GM19239 (cell line): Measurements from ENCODE around the gene IL17C.

Experiments
- DNase-seq: peaks from one replicate; pipeline ENCODE4 v3.0.0; 2011; ENCODE audit warnings: low spot score; ENCODE audit not compliant: insufficient read length
- FAIRE-seq: peaks from 2 replicates; lab custom pipeline; 2011; peaks lifted over from hg19 to GRCh38; lab: Jason Lieb, UNC

IL17C gene, protein sequence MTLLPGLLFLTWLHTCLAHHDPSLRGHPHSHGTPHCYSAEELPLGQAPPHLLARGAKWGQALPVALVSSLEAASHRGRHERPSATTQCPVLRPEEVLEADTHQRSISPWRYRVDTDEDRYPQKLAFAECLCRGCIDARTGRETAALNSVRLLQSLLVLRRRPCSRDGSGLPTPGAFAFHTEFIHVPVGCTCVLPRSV

DNA sequence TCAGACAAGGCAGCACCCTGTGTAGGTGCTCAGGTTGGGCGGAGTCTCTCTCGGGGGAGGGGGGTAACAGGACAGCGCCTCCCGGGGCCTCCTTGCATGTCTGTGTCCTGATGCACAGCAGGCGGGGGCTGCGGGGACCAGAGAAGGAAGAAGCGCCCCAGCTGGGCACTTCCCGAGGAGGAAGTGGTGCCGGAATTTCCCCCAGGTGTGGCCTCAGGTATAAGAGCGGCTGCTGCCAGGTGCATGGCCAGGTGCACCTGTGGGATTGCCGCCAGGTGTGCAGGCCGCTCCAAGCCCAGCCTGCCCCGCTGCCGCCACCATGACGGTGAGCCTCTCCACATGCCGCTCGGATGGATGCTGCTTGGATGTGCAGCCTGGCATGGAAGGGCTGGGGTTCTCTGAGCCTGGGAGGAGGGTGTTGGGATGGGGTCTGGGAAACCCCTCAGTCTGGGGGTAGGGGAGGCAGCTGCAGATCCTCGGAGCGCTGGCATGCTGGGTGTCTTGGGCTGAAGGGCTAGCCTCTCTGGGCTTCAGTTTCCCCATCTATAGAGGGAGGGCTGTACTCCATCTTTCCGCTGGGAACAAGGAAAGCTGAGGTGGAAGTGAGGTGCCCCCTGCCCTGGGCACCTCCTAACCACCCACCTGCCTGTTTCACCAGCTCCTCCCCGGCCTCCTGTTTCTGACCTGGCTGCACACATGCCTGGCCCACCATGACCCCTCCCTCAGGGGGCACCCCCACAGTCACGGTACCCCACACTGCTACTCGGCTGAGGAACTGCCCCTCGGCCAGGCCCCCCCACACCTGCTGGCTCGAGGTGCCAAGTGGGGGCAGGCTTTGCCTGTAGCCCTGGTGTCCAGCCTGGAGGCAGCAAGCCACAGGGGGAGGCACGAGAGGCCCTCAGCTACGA lies at the start of gene IL17C:
Gene IL17C (plus strand): TSS at position 250 of the 908 bp plus-strand sequence. CDS start 70 bp downstream, at position 320.
- DNase-seq, result no peak
- no peak for FAIRE-seq

DNA sequence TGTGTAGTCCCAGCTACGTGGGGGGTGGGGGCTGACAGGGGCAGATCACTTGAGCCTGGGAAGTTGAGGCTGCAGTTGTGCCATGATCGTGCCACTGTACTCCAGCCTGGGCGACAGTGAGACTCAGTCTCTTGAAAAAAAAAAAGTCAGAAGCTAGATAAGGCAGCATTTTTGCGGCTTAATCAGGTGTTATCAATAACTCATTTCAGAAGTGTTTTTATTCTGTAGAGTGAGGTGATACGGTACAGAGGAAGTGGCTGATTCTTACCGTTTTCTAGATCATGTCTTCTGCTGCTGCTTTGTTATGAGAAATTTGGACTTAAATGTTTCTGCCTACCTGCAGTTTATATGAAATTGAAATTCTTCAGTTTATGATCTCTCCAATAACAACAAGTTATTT lies 49.6 kb upstream of the IL17C start:
- no peak for FAIRE-seq
- DNase-seq, result no peak

DNA sequence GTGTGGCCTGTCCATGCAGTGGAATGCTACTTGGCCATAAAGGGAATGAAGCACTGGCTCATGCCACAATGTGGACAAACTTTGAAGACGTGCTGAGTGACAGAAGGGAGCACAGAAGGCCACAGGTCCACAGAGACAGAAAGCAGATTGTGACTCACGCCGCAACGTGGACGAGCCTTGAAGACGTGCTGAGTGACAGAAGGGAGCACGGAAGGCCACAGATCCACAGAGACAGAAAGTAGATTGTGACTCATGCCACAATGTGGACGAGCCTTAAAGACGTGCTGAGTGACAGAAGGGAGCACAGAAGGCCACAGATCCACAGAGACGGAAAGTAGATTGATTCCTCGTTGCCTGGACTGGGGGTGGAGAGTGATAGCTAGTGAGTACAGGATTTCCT lies 48.9 kb upstream of the IL17C start:
- no peak for DNase-seq
- no peak for FAIRE-seq

DNA sequence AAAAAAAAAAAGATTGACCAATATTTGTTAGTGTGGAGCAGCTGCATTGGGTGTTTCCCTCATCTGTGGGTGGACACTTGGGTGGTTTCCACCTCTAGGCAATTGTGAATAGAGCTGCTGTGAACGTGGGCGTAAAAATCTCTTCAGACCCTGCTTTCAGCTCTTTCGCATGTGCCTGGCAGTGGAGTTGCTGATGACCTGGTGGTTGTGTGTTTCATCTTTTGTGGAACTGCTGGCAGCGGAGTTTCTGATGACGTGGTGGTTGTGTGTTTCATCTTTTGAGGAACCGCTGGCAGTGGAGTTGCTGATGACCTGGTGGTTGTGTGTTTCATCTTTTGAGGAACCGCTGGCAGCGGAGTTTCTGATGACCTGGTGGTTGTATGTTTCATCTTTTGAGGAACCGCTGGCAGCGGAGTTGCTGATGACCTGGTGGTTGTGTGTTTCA lies 46.8 kb upstream of the IL17C start:
- FAIRE-seq (peak; percentile 11), DNase-seq (no peak)

DNA sequence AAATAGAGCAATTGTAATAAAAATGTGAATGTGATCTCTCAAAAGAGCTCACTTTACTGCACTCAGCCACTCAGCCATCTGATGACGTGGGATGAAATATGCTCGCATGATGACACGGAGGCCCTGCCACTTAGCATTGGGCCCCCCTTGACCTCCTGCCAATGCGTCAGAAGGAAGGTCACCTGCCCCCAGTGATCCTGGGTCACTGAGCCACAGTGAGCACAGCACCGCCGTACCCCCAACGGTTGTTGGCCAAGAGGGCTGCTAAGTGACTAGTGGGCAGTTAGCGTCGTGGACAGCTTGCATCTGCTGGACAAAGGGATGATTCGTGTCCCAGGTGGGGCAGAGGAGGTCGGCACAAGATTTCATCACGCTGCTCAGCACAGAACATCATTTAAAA lies 45.3 kb upstream of the IL17C start:
- no peak for FAIRE-seq
- no peak for DNase-seq

DNA sequence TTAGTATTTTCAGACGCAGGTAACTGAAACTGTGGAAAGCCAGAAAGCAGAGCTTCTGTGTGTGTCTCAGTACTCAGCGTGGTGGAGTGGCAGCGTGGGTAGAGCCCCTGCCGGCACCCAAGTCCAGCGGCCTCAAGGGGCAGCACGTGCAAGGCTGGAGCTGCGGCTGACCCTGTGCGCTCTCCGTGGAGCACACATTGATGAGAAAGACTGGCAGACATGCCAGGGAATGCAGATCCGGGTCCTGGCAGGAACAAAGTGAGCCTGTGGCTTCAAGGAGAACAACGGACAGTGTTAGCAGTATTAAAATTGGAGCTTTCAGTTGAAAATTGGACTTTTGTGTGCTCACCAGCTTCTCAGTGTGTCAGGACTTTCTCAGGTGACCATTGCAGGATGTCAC lies 44.9 kb upstream of the IL17C start:
- DNase-seq (no peak), FAIRE-seq (no peak)

DNA sequence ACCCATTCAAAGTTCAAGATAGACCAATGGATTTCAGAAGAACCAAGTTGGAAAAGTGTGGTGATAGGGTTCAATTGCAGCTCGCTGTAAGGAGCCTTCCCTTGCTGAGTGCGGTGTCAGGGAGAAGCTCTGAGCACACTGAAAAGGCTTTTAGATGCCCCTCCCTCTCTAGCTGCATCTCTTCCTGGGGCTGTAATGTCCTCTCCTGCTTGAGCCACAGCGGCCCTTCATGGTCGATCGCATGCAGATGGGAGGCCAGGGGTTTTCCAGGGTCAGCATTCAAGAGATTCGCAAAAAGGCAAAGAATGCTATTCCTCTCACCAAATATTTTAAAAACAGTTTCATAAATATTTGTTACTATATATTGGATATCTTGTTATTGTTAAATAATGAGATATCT lies 44.5 kb upstream of the IL17C start:
- DNase-seq (no peak), FAIRE-seq (no peak)

DNA sequence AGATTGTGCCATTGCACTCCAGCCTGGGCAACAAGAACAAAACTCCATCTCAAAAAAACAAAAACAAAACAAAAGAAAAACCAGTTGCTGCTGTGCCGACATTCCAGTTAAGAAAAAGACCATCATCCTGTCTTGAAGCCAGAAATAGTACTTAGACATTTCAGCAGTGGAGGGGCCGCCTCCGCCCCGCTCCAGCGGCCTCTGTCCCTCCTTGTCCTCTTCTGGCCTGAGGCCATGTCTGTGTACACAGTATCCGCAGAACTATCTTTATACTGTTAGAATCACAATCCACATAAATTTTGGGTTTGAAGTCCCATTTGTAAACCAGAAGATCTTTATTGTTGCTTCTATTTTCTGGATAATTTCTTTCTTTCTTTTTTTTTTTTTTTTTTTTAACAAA lies 43.3 kb upstream of the IL17C start:
- no peak for DNase-seq
- no peak for FAIRE-seq

DNA sequence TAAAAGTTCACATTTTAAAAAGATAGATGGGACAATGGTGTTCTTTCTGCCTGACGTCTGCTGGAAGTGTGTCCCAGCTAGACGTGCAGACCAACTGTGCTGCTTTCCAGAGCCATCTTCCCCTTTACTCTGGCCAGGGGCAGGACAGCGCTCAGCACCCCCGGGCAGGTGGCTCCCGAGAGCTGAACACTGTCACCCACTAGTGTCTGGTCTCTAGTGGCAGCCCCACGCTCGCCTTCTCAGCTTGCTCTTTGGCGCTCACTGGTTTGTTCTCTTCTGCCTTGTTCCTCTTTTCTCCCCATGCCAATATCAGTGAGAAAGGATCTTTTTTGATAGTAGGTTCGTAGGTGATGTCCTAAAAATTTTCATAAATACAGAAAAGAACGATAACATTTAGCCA lies 42.5 kb upstream of the IL17C start:
- FAIRE-seq (no peak), DNase-seq (no peak)

DNA sequence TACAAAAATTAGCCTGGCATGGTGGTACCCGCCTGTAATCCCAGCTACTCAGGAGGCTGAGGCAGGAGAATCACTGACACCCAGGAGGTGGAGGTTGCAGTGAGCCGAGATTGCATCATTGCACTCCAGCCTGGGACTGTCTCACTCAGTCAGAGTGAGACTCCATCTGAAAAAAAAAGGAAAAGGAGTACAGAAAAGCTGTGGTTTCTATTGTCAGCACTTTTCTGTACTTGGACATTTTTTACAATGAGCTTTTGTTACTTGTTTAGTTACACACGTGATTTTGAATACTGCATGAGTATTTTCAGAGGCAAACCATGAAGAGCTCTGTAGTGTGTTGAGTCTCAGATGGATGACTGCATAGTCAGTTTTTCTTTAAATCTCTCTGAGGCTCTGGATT lies 41.9 kb upstream of the IL17C start:
- no peak for FAIRE-seq

DNA sequence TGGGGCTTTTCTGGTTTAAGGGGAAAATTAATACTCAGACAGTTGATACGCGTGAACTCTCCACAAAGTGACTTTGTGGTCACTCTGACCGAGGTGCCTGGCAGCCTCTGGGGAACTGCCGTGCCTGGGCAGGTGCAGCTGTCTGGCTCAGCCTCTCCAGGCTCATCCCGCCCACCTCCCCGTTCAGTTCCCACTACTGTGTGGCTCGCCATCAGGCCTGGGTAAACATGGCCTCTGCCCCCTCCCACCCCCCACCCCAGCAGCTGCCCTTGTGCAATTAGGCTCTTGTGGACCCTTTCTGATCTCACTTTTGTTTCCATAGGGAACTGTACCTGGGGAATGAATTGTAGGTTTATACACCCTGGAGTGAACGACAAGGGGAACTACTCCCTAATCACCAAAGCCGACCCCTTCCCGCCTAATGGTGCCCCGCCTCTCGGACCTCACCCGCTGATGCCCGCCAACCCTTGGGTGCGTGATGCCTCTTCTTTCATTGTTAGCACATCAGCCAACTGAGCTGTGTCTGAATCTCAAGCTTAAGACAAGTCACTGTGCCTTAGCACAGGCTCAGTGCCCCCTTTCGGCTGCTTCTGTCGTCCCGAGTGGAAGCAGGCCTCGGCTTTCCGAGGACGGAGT lies 40.4 kb upstream of the IL17C start:
- no peak for FAIRE-seq
- no peak for DNase-seq

More for the DNA sequence above, 41.9 kb upstream of the IL17C start:
- no peak for DNase-seq

DNA sequence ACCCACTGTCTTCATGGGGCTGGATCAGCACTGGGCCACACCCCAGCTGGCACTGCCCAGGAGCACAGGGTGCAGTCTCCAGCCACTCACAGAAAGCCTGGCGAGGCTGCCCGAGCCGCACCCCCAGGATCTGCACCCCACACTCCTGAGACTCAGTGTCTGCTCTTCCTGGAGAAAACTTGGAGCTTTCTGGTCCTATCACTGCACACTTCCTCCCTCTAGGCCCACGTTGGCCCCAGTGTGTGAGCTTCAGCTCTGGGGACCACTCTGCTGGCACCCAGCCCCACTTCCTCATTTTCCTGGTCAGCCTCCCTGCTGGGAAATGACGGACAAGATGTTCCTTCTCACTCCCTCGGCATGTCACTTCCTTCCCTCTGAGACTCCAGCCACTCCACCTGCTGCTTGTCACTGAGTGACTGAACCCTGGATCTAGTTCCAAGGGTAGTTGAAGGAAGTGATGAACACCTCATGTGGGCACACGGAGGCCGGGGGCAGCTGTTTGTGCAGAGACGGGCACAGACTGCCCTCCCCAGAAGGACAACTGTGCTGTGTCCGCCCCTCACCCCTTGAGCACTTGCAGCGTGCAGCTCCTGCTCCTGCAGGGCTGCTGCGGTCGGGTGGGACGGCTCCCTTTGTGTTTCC lies 39.2 kb upstream of the IL17C start:
- FAIRE-seq (no peak), DNase-seq (no peak)

DNA sequence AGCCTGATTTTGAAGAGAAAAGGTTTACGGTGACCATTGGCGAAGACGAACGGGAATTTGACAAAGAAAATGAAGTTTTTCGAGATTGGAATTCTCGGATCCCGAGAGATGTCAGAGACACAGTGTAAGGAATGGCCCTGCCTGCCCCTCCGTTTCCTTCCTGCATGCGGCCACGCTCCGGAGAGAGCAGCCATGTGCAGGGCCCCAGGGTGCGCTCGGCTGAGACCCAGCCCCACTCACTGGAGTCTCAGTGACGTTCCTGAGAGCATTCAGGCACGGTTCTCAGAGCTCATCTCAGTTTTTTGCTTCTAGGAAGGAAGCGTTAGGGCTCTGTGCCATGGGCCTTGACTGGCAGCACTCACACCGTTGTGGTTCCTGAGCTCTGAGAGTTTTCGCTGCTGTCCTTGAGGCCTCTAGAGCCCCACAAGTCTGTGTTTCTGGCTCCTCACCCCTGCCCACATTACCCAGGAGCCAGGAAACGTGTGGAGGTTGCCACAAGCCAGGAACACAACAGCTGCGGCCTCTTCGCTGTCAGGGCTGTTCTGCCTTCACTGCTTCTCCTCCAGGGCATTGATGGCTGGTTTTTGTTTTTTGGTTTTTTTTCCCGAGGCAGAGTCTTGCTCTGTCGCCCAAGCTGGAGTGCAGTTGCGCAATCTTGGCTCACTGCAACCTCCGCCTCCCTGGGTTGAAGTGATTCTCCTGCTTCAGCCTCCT lies 38.4 kb upstream of the IL17C start:
- DNase-seq (no peak), FAIRE-seq (no peak)

DNA sequence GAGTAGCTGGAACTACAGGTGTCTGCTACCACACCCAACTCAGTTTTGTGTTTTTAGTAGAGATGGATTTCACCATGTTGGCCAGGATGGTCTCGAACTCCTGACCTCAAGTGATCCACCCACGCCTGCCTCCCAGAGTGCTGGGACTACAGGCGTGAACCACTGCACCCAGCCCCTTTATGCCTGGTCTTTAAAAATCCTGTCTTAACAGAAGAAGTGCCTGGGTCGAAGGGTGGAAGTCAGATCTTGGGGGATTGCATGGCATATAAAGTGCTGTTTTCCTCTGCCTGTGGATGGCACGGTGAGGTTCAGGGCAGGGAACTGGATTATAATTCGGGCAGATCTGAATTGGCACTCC lies 37.9 kb upstream of the IL17C start:
- FAIRE-seq (no peak), DNase-seq (no peak)

DNA sequence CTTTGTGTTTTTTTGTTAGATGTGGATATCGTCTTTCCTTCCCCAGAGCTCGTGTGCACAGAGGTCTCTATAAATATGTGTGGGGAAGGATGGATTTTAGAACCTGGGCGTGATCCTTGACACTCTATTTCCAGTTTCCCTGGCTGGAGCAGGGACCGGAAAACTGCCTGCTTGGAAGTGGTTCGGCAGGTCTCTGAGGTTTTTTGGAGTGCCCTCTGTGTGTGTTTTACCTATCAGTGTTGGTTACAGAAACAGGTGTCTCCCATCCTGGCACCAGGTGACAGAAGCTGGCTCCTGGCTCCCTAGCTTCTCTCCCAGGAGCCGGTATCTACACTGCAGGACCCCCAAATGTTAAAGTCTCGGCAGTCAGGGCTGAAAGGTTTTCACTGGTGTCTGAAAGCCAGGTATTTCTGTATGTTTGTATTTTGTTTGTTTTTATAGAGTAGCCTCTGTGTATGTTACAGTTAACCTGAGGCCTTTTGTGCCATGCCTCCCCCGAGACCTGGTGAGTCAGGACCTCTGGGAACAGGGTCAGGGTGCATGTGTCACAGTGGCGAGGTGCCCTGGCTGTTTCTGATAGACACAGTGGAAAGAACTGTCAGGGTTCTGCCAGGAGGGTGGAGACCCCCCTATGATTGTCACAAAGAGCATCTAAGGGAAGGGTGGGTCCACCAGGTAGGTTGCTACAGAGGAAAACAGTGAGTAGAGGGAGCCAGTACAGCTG lies 36.9 kb upstream of the IL17C start:
- FAIRE-seq (no peak), DNase-seq (no peak)

DNA sequence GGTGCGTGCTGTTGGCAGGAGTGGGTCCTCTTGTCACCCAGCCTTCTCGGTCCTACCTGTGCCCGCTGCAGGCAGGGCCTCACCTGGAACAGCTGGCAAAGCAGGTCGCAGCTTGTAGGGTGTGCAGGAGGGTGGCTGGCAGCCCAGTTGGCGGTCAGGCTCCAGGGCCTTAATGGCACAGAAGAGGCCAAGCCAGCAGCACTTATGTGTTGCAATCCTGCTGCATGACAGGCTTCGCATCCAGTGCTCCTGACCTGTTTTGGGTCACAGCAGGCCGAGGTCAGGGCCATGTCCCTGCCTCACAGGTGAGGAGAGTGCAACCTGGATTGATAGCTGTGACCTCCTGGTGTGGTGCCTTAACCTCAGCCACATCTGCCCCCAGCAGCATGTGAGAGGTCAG lies 36.3 kb upstream of the IL17C start:
- no peak for FAIRE-seq
- DNase-seq, result no peak

DNA sequence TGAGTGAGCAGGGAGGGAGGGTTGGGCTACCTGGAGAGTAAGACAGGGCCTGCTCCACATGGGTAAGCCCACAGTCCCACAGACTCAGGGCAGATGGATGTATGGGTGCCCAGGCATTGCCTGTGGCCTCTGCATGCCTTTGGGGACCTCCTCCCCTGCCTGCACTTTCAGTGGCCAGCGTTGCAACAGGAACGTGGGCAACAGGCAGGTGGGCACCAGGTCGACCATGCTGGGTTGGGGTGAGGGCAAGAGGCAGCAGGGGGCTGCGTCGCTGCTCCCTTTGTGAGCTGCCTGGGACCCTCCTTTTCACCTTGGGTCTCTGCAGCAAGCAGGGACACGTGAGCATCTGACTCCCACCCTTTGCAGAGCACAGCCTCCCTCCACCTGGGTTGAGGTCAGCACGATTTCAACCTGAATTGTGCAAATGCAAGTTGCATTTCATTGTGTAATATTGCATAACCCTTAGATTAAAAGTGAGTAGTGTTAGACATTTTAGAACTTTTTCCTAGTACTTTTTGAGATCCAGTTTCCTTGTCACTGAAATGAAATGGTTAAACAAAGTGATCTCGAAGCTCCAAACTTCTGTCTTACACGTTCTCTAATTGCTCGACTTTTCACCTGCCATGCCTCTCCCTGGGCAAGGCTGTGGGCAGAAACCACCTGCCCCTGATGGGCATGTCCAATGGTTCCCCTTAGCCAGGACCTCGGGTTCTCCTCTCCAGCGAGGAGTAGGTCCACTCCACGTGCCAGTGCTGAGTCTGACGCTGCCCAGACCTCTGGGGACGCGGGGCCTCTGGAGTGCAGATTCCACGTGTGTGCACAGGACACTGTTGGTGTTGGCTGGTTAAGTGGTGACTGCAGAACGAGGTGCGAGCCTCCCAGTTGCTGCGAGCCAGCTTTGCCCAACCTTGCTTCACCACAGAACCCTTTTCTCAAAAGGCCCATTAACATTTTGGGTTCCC lies 32.9 kb upstream of the IL17C start:
- no peak for FAIRE-seq
- no peak for DNase-seq

DNA sequence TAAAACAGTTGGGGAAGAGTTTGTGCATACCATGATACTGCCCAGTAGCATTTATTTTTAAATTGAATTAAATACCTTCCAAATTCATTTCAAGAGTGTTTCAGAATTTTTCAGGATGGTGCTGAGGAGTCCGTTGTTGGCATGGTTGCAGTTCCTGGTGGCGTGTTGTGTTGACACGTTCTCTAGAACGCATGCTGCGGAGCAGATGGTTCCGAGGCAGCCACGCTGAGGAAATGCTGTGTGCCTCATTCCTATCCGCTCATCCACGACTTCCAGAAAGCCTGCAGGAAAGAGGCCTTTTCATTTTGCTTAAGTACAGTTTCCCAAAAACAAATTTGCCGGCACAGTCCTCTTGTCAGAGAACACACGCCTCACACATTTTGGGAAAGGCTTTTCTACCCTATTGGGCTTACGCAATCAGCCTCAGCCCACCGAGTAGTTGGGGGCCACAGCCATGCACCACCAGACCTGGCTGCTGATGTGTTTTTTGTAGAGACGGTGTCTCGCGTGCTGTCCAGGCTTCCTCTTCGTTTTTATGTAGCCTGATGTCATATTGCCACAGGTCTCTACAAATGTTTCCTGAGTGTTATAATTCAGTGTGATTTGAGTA lies 32.1 kb upstream of the IL17C start:
- no peak for FAIRE-seq

More for the DNA sequence above, 32.1 kb upstream of the IL17C start:
- no peak for DNase-seq
